Measurements from ENCODE around the gene GDPD3. TPM values are rescaled to one million over a fixed set of nuclear protein-coding genes. Genes with fewer than 3 reads are reported as not detected.

Gene GDPD3
- total RNA-seq, 1 donor from 2014 or later = 11.2 TPM

GRCh38 chr16:30054959-30055553 is 58.3 kb downstream of the GDPD3 start:
- peak; percentile 41 for DNase-seq (ENCODE audit: low spot score)

Other genes starting within 250 kb of the GDPD3 start
- gene SEZ6L2, start 214.0 kb downstream of the GDPD3 start, total RNA-seq = 113 TPM
- gene ASPHD1, start 213.0 kb downstream of the GDPD3 start, total RNA-seq = 94.5 TPM
- gene KCTD13, start 187.3 kb downstream of the GDPD3 start, total RNA-seq = 28.4 TPM
- gene TMEM219, start 151.5 kb downstream of the GDPD3 start, total RNA-seq = 167 TPM
- gene TAOK2, start 139.7 kb downstream of the GDPD3 start, total RNA-seq = 67.3 TPM
- gene HIRIP3, start 117.9 kb downstream of the GDPD3 start, total RNA-seq = 16.3 TPM
- gene INO80E, start 117.3 kb downstream of the GDPD3 start, total RNA-seq = 88.4 TPM
- 18.8 TPM for gene DOC2A, start 102.5 kb downstream of the GDPD3 start, total RNA-seq
- not detected for gene C16orf92, start 90.3 kb downstream of the GDPD3 start, total RNA-seq
- gene TLCD3B, start 82.3 kb downstream of the GDPD3 start, total RNA-seq = not detected
- gene ALDOA, start 47.8 kb downstream of the GDPD3 start, total RNA-seq = 1,422 TPM
- 95.3 TPM for gene PPP4C, start 37.5 kb downstream of the GDPD3 start, total RNA-seq
- gene TBX6, start 21.6 kb downstream of the GDPD3 start, total RNA-seq = 3.7 TPM
- 81.7 TPM for gene YPEL3, start 17.3 kb downstream of the GDPD3 start, total RNA-seq
- gene MAPK3, start 9.7 kb upstream of the GDPD3 start, total RNA-seq = 109 TPM
- 58.5 TPM for gene CORO1A, start 70.1 kb upstream of the GDPD3 start, total RNA-seq
- 59.4 TPM for gene BOLA2B, start 80.1 kb upstream of the GDPD3 start, total RNA-seq
- 70.4 TPM for gene SLX1A, start 80.3 kb upstream of the GDPD3 start, total RNA-seq
- 19.4 TPM for gene SULT1A3, start 85.7 kb upstream of the GDPD3 start, total RNA-seq
- gene NPIPB13, start 134.9 kb upstream of the GDPD3 start, total RNA-seq = 12.5 TPM
- gene CD2BP2, start 241.8 kb upstream of the GDPD3 start, total RNA-seq = 71.2 TPM